Stimulated activated naive B cell treated with anti-CD40 and anti-IgM and Interleukin-4, amounts not matched to agents 10 μg/mL and 1 μg/mL and 100 μg/mL, for 72 hours (primary cell): ENCODE measurements around the gene NAA16.
A peak's percentile ranks its signal among the peaks of the same experiment; 100 is the strongest.
"Not testable (repeated sequence)": the region's sequence is repeated elsewhere in the genome, so short reads cannot be mapped to it uniquely, and the experiment has no call there.

ENCODE experiments used
- ATAC-seq, 2 donors: fragments of 150-1000 bp; cut with Tn5 transposase; replicated peaks; 2 replicates each; pipeline ENCODE4 v1.10.0; 2021; ENCODE audit warnings: moderate library complexity in 1 of 2
- DNase-seq: peaks from one replicate; pipeline ENCODE4 v3.0.0; 2021
- H3K27ac Mint-ChIP-seq: one replicate; pipeline ENCODE4 v1.8.0; 2022; ENCODE audit warnings: mild to moderate bottlenecking, mixed read lengths
- H3K27me3 Mint-ChIP-seq, 2 donors: one replicate each; pipeline ENCODE4 v1.8.0; 2022; ENCODE audit warnings: mixed read lengths in 2 of 2
- H3K36me3 Mint-ChIP-seq, 2 donors: one replicate each; pipeline ENCODE4 v1.8.0; 2022; ENCODE audit warnings: mixed read lengths in 2 of 2, mild to moderate bottlenecking in 1 of 2
- H3K4me1 Mint-ChIP-seq, 2 donors: one replicate each; pipeline ENCODE4 v1.8.0; 2022; ENCODE audit warnings: mixed read lengths in 2 of 2, mild to moderate bottlenecking in 1 of 2
- H3K4me3 Mint-ChIP-seq, 2 donors: one replicate each; pipeline ENCODE4 v1.8.0; 2022; ENCODE audit warnings: mild to moderate bottlenecking in 2 of 2, mixed read lengths in 2 of 2, moderate library complexity in 1 of 2
- H3K9me3 Mint-ChIP-seq, 2 donors: one replicate each; pipeline ENCODE4 v1.8.0; 2022; ENCODE audit warnings: mixed read lengths in 2 of 2, mild to moderate bottlenecking in 1 of 2

NAA16 gene

DNA sequence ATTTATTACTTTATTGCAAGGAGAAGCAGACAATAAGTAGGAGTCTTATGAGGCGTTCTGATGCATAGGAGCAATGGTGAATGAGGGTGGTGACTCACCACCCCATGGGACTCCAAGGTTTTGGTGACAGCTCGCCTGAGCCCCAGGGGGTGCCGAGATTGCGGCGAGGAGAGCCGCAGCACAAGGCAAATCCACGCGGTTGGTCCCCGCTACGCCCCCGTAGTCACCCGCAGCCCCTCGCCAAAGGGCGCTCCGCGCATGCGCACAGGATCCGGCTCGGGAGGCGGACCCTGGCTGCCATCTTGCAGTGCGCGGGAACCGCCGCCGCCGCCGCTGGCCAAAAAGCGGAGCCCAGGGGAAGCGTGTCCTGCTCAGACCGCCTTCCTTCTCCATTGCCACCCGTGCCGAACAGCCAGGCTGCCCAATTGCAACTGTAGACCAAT is at the start of gene NAA16:
TSS of gene NAA16 (plus strand) at position 305 of the 443 bp plus-strand sequence. CDS start 262 bp downstream, outside the sequence.
- DNase-seq (peak; percentile 95), ATAC-seq (peak; percentile 89)
- H3K4me3 Mint-ChIP-seq = peak within 1 kb of the TSS; percentile 93 to 95
- H3K9me3 Mint-ChIP-seq = no peaks in the 10 kb centered on the region
- H3K27ac Mint-ChIP-seq = peak within 1 kb of the TSS; percentile 95
- H3K27me3 Mint-ChIP-seq = peaks cover 0 to 2% of the 10 kb centered on the region in 2 donors
- peaks cover 9 to 24% of the 10 kb centered on the region in 2 donors for H3K4me1 Mint-ChIP-seq
- H3K36me3 Mint-ChIP-seq = no peaks in the 10 kb centered on the region

DNA sequence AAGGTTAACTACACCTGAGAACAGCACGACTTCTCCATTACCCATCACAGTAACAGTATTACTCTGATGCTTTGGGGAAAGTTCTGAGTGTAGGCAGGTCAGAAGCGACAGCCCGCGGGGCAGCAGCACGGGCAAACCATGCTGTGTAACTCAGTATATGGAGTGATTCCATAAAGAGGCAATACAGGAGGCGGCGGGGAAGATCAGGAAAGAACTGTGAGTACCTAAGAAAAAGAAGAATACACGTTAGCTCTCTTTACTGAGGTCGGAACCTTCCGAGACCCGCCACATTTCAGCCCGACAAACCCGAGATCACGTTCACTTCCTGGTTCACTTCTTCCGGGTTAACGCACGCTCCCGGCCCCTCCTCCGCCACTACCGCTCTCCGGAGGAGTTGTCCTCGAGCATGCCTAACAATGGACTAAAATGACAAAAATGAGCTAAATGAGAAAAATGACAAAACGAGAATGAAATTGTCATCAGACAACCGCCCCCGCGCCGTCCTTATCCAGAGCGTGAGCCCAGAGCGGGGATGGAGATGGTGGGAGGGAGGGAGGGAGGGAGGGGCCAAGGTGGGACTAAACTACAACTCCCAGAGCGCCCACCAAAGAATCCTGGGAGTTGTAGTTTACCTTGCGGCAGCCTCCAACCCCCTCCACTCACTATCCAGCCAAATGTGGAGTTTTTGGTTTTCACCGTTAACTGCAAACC is 47.7 kb upstream of the NAA16 start, which contains the start of gene MTRF1:
TSS of gene MTRF1 (minus strand) at position 316 of the 711 bp plus-strand sequence. CDS start 2,669 bp downstream, outside the sequence.
- DNase-seq (peak; percentile 74), ATAC-seq (peak; percentile 91 to 94)
- Mint-ChIP-seq H3K27ac (peak within 1 kb of the TSS; percentile 98), H3K9me3 (peaks cover 0 to 3% of the 10 kb centered on the region in 2 donors), H3K4me1 (peaks cover 4 to 12% of the 10 kb centered on the region in 2 donors), H3K27me3 (no peaks in the 10 kb centered on the region), H3K36me3 (peaks cover 16% of the 10 kb centered on the region in 2 donors), H3K4me3 (peak within 1 kb of the TSS; percentile 94 to 97)

DNA sequence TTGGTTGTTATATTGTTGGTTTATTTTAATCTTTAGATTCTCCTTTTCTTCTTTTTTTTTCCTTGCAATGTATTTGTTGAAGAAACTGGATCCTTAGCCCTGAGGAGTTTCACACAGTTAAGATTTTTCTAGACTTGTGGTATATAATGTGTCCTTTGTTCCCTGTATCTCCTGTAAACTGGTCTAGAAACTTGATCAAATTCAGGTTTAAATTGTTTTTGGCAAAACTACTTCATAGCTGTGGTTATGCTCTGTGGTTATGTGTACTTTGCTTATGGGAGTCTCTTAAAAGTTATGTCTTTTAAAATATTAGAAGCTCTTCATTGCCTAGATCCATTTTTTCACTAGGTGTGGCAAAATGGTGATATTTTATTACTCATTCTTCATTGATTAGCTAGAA is 44.0 kb upstream of the NAA16 start:
- Mint-ChIP-seq H3K4me1 (peaks cover 7 to 22% of the 10 kb centered on the region in 2 donors), H3K27ac (peak overlapping the region; percentile 42), H3K9me3 (peaks cover 0 to 4% of the 10 kb centered on the region in 2 donors), H3K27me3 (no peaks in the 10 kb centered on the region), H3K4me3 (no peak overlapping the region), H3K36me3 (peaks cover 3% of the 10 kb centered on the region in 2 donors)
- ATAC-seq (no peak), DNase-seq (no peak)

DNA sequence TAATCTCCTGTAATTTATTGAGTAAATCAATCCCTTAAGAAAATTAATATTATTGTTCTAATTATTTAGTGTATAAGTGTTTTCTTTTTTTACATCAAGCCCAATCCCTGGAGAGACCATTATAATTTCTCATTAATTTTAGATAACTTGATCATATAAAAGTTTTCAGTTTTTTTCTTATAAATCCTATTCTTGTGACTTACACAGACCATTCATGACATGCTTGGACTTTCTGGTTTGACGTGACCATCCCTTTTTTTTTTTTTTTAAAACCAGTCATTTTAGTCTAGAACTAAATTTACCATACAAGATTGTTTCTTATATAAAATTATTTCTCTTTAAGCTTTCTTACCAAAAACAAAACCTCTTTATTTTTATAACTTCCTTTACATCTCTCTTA is 42.3 kb upstream of the NAA16 start:
- H3K4me3 Mint-ChIP-seq = no peak overlapping the region
- H3K27ac Mint-ChIP-seq = no peak overlapping the region
- H3K4me1 Mint-ChIP-seq = peaks cover 7 to 16% of the 10 kb centered on the region in 2 donors
- no peak for ATAC-seq
- no peaks in the 10 kb centered on the region for H3K27me3 Mint-ChIP-seq
- peaks cover 0 to 4% of the 10 kb centered on the region in 2 donors for H3K9me3 Mint-ChIP-seq
- no peak for DNase-seq
- peaks cover 3% of the 10 kb centered on the region in 2 donors for H3K36me3 Mint-ChIP-seq

DNA sequence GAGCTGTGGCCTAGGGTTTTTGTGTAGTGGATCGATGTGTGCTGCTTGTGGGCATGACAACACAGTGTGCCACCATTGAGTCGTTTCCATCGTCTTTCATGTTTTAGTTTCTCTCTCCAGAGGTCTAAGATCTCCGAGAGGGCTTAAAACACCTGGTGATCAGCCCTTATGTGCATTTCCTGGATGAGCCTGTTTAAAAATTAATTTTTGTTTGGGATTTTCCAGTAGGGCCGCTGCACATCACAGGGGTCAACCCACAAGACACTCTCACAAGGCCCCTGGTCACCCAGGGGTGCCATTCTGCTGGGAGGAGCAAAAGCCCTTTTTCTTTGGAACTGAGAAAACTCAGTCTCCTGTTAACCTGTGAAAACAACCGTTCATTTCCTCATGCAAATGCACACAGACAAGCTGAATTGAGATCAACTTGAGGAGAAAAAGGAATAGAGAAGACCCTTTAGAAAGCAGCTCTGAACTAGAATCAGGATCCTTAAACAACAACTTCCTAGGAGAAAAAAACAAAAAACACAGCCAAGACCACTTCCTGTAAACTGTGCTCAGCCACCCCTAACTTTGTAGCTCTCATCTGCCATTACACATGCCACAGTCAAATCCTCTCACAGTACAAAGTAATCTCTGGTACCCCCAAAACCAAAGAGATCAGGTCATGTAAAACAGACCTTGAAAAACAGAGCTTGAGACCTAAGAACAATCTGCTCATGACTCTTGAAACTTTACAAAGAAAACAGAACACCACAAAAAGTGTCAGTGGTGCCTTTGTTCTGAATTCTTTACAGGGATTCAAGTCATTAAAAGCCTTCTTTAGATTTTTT is 39.4 kb upstream of the NAA16 start:
- peak overlapping the region; percentile 49 for H3K27ac Mint-ChIP-seq
- DNase-seq (no peak), ATAC-seq (peak; percentile 73 to 74)
- peak overlapping the region in 1 of 2 donors; percentile 37 for H3K4me3 Mint-ChIP-seq
- peaks cover 0 to 4% of the 10 kb centered on the region in 2 donors for H3K9me3 Mint-ChIP-seq
- peaks cover 7 to 16% of the 10 kb centered on the region in 2 donors for H3K4me1 Mint-ChIP-seq
- peaks cover 3% of the 10 kb centered on the region in 2 donors for H3K36me3 Mint-ChIP-seq
- H3K27me3 Mint-ChIP-seq = no peaks in the 10 kb centered on the region

DNA sequence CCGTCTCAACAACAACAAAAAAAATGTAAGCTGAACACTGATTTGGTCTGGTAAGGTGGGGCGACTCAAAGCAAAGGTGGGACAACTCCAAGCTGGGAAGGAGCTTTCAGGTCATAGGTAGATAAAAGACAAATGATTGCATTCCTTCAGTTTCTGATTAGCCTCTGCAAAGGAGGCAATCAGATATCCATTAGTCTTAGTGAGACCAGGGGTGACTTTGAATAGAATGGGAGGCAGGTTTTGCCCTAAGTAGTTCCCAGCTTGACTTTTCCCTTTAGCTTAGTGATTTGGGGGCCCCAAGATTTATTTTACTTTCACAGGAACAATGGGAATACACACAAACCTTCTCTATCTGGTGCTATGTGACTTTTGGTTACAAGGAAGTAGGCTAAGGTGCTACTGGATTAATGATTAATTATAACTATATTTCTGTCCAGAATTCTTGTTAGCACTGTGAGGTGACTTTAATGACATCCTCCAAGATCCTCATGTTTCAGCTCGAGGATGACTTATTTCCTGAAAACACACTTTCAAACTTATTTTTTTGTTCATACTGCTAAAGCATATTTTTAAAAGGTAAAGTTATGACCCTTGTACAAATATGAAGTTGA is 37.1 kb upstream of the NAA16 start:
- ATAC-seq = no peak
- no peaks in the 10 kb centered on the region for H3K36me3 Mint-ChIP-seq
- H3K27me3 Mint-ChIP-seq = no peaks in the 10 kb centered on the region
- H3K4me1 Mint-ChIP-seq = peaks cover 7 to 16% of the 10 kb centered on the region in 2 donors
- no peak for DNase-seq
- H3K9me3 Mint-ChIP-seq = no peaks in the 10 kb centered on the region
- no peak overlapping the region for H3K27ac Mint-ChIP-seq
- no peak overlapping the region for H3K4me3 Mint-ChIP-seq

DNA sequence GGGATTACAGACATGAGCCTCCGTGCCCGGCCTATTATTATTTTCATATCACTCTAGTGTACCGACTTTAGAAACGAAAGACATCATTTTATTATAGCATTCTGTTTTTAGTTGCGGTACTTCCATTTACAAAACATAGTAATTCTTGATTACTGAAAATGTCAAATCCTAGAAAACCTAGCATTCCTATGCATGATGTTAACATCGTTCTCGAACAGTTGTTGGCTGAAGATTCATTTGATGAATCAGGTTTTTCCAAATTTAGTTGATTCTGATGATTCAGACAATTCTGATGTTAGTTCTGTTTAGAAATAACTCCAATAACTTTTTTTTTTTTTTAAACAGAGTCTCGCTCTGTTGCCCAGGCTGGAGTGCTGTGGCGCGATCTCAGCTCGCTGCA is 36.2 kb upstream of the NAA16 start:
- Mint-ChIP-seq H3K36me3 (no peaks in the 10 kb centered on the region), H3K4me3 (no peak overlapping the region), H3K27me3 (no peaks in the 10 kb centered on the region), H3K27ac (no peak overlapping the region), H3K9me3 (no peaks in the 10 kb centered on the region), H3K4me1 (peaks cover 7 to 16% of the 10 kb centered on the region in 2 donors)
- ATAC-seq (no peak), DNase-seq (no peak)

DNA sequence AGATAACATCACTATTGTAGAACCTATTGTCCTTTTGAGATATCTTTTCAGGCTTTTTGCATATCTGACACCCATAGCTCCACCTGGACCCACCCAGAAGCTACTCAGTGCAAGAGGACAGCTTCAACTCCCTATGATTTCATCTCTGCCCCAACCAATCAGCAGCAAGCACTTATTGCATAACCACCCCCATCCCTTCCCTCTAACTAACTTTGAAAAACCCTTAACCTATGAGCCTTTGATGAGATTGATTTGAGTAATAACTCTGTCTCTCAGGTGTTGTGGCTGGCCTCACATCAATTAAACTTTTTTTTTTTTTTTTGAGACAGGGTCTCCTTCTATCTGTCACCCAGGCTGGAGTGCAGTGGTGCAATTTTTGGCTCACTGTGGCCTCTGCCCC is 34.2 kb upstream of the NAA16 start:
- Mint-ChIP-seq H3K27me3 (no peaks in the 10 kb centered on the region), H3K27ac (no peak overlapping the region), H3K4me1 (peaks cover 4 to 5% of the 10 kb centered on the region in 2 donors), H3K4me3 (no peak overlapping the region), H3K9me3 (no peaks in the 10 kb centered on the region), H3K36me3 (no peaks in the 10 kb centered on the region)
- ATAC-seq (no peak), DNase-seq (no peak)

DNA sequence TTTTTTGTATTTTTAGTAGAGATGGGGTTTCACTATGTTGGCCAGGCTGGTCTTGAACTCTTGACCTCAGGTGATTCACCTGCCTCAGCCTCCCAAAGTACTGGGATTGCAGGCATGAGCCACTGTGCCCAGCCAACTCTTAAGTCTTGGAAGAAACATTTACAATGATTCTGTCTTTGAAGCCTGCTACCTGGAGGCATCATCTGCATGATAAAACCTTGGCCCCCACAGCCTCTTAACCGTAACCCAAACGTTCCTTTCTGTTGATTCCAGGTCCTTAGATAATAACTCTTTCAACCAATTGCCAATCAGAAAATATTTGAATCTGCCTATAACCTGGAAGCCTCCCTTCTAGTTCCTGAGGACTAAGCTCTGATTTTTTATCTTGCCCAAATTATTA is 31.9 kb upstream of the NAA16 start:
- not testable (repeated sequence) for DNase-seq, H3K27ac Mint-ChIP-seq, H3K9me3 Mint-ChIP-seq, H3K4me3 Mint-ChIP-seq, ATAC-seq, H3K27me3 Mint-ChIP-seq, H3K36me3 Mint-ChIP-seq
- H3K4me1 Mint-ChIP-seq = peaks cover 5 to 13% of the 10 kb centered on the region in 2 donors

DNA sequence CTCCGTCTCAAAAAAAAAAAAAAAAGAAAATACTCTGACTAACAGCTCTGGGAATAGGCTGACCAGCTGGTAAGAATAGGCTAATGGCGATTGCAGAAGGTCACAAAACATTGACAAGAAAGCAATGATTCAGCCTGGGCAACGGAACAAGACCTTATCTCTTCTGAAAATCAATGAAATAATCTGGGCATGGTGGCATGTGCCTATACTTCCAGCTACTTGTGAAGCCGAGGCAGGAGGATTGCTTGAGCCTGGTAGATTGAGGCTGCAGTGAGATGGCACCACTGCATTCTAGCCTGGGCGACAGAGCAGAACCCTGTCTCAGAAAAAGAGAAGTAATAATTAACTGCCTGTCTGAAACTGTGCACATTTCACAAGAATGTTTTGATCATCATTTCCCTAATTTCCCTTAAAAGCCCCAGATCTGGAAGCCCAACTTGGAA is 28.9 kb upstream of the NAA16 start:
- no peak overlapping the region for H3K27ac Mint-ChIP-seq
- no peaks in the 10 kb centered on the region for H3K9me3 Mint-ChIP-seq
- ATAC-seq (peak; percentile 92 to 95), DNase-seq (no peak)
- no peaks in the 10 kb centered on the region for H3K27me3 Mint-ChIP-seq
- peaks cover 5 to 13% of the 10 kb centered on the region in 2 donors for H3K4me1 Mint-ChIP-seq
- H3K4me3 Mint-ChIP-seq = no peak overlapping the region
- H3K36me3 Mint-ChIP-seq = no peaks in the 10 kb centered on the region

DNA sequence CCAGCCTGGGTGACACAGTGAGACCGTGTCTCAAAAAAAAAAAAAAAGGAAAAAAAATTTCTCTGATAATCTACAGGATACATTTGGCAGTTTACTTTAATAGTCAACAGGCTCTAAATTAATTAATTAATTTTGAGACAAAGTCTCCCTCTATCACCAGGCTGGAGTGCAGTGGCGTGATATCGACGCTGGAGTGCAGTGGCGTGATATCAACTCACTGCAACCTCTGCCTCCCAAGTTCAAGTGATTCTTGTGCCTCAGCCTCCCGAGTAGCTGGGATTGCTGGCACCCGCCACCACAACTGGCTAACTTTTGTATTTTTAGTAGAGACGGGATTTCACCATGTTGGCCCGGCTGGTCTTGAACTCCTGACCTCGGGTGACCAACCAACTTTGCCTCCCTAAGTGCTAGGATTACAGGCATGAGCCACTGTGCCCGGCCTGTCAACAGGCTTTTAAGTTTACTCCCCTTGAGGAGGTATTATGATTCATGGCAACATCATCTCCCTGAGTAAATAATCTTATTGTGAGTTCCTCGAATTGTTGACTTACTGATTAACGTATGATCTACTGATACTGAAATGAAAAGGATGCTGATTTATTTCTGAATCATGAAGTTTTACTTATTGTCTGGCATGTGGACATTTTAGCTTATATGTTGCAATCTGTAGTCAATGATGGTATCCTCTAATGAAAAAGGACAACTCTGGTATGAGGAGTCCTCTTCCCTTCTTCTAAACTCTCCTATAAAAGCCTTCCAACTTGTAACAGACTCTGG is 26.4 kb upstream of the NAA16 start:
- DNase-seq = no peak
- H3K9me3 Mint-ChIP-seq = peaks cover 0 to 3% of the 10 kb centered on the region in 2 donors
- H3K27ac Mint-ChIP-seq = no peak overlapping the region
- H3K27me3 Mint-ChIP-seq = no peaks in the 10 kb centered on the region
- H3K4me1 Mint-ChIP-seq = peaks cover 5 to 13% of the 10 kb centered on the region in 2 donors
- H3K4me3 Mint-ChIP-seq = no peak overlapping the region
- H3K36me3 Mint-ChIP-seq = no peaks in the 10 kb centered on the region
- ATAC-seq = no peak

DNA sequence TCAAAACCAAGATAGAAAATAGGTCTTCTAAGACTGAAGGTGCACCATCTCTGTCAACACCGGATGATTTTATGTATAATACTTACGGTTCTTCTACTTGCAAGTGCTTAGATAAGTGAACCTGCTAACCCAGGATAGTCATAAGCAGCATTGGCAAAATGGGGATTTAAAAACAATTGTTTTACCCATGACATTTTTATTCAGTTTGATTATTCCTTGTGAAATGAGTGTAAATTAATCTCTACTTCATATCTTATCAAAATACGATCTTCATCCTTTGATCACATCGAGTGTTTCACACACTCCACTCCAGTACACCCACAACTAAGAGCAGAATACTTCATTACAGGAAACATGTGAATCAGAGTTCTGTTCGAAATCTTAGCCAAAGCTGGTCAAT is 24.7 kb upstream of the NAA16 start:
- Mint-ChIP-seq H3K36me3 (no peaks in the 10 kb centered on the region), H3K4me3 (no peak overlapping the region), H3K27me3 (no peaks in the 10 kb centered on the region), H3K9me3 (peaks cover 0 to 3% of the 10 kb centered on the region in 2 donors), H3K4me1 (peaks cover 5 to 13% of the 10 kb centered on the region in 2 donors), H3K27ac (no peak overlapping the region)
- ATAC-seq (no peak), DNase-seq (no peak)

DNA sequence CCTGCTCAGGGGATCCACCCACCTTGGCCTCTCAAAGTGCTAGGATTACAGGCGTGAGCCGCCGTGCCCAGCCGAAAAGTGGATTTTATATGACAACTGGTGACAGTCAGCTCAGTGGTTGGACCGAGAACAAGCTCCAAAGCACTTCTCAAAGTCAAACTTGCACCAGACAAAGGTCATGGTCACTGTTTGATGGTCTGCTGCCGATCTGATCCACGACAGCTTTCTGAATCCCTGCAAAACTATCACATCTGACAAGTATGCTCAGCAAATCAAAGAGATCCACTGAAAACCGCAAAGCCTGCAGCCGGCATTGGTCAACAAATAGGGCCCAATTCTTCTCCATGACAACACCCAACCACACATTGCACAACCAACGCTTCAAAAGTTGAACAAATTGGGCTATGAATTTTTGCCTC is 21.6 kb upstream of the NAA16 start:
- Mint-ChIP-seq H3K36me3 (peaks cover 0 to 2% of the 10 kb centered on the region in 2 donors), H3K27me3 (no peaks in the 10 kb centered on the region), H3K4me1 (no peaks in the 10 kb centered on the region), H3K9me3 (peaks cover 0 to 3% of the 10 kb centered on the region in 2 donors), H3K27ac (no peak overlapping the region), H3K4me3 (no peak overlapping the region)
- ATAC-seq (no peak), DNase-seq (no peak)
